ENCODE results near the gene INTS6.

INTS6 gene

GRCh38 chr13:51321836-51322235 lies 131.0 kb downstream of the INTS6 start:
- no peaks in the 10 kb centered on the region for H3K36me3 ChIP-seq (replicated peaks)
- no peaks in the 10 kb centered on the region for H3K27me3 ChIP-seq (replicated peaks)
- TF ChIP-seq, protein P1, sequence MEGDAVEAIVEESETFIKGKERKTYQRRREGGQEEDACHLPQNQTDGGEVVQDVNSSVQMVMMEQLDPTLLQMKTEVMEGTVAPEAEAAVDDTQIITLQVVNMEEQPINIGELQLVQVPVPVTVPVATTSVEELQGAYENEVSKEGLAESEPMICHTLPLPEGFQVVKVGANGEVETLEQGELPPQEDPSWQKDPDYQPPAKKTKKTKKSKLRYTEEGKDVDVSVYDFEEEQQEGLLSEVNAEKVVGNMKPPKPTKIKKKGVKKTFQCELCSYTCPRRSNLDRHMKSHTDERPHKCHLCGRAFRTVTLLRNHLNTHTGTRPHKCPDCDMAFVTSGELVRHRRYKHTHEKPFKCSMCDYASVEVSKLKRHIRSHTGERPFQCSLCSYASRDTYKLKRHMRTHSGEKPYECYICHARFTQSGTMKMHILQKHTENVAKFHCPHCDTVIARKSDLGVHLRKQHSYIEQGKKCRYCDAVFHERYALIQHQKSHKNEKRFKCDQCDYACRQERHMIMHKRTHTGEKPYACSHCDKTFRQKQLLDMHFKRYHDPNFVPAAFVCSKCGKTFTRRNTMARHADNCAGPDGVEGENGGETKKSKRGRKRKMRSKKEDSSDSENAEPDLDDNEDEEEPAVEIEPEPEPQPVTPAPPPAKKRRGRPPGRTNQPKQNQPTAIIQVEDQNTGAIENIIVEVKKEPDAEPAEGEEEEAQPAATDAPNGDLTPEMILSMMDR (IDR thresholded peaks at IDR 0.05; ENCODE audit: low read depth, low read length, missing control alignments) = no peak
- no peak overlapping the region for H3K27ac ChIP-seq
- DNase-seq = no peak
- in situ Hi-C loops (cut with HindIII; ENCODE audit: low pct_ligation_motif_present, low sequenced_read_pairs) = no loop called here
- H3K4me3 ChIP-seq (ENCODE audit: low read depth, low read length) = no peak overlapping the region

DNA sequence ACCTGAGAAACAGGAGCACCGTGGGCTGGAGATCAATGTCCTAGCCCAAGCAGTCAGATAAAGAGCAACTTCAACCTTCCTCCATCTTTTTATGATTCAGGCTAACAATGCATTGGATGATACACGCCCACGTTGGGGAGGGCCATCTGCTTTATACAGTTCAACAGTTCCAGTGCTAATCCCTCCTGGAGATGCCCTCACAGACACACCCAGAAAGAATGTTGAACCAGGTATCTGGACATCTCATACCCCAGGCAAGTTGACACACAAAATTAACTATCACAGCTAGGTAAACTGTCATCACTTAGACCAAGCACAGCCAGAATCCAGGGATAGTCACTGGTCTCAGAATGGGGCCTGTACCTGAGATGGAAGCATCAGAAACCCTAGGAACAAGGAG lies 134.0 kb downstream of the INTS6 start:
- in situ Hi-C loops (cut with HindIII; ENCODE audit: low pct_ligation_motif_present, low sequenced_read_pairs) = no loop called here

GRCh38 chr13:51318015-51318414 lies 134.8 kb downstream of the INTS6 start:
- in situ Hi-C loops (cut with HindIII; ENCODE audit: low pct_ligation_motif_present, low sequenced_read_pairs) = no loop called here
- Histone ChIP-seq H3K27ac (no peak overlapping the region), H3K4me3 (ENCODE audit: low read depth, low read length) (no peak overlapping the region), H3K27me3 (replicated peaks) (no peaks in the 10 kb centered on the region), H3K36me3 (replicated peaks) (no peaks in the 10 kb centered on the region)
- TF ChIP-seq, protein P1 (IDR thresholded peaks at IDR 0.05; ENCODE audit: low read depth, low read length, missing control alignments) = no peak
- no peak for DNase-seq

More for the DNA sequence above, 134.0 kb downstream of the INTS6 start:
- no peak for DNase-seq
- H3K27me3 ChIP-seq (replicated peaks) = no peaks in the 10 kb centered on the region
- no peak overlapping the region for H3K27ac ChIP-seq
- H3K36me3 ChIP-seq (replicated peaks) = no peaks in the 10 kb centered on the region
- TF ChIP-seq, protein P1 (IDR thresholded peaks at IDR 0.05; ENCODE audit: low read depth, low read length, missing control alignments) = no peak
- no peak overlapping the region for H3K4me3 ChIP-seq (ENCODE audit: low read depth, low read length)

GRCh38 chr13:51317262-51317661 lies 135.6 kb downstream of the INTS6 start:
- Histone ChIP-seq H3K27ac (peak overlapping the region; percentile 49), H3K4me3 (ENCODE audit: low read depth, low read length) (no peak overlapping the region), H3K36me3 (replicated peaks) (no peaks in the 10 kb centered on the region), H3K27me3 (replicated peaks) (no peaks in the 10 kb centered on the region)
- DNase-seq = peak; percentile 56
- TF ChIP-seq, protein P1 (IDR thresholded peaks at IDR 0.05; ENCODE audit: low read depth, low read length, missing control alignments) = no peak
- in situ Hi-C loops (cut with HindIII; ENCODE audit: low pct_ligation_motif_present, low sequenced_read_pairs) = no loop called here

DNA sequence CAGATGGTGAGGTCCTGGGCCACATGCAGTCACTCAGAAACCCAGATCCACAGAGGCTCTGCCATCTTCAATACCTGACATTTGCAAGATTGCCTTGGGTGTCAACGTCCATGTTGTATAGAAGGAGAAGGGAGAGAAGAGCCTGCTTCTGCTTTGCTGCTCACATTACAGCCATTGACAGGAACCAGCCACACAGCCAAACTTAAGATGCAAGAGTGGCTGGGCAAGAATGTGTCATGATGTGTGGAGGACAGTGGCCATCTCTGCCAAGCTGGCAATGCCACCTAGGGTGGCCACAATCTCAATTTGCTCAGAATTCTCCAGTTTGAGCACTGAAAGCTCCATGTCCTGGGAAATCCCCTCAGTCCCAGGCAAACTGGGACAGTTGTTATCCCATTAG lies 139.2 kb downstream of the INTS6 start:
- Histone ChIP-seq H3K27ac (no peak overlapping the region), H3K4me3 (ENCODE audit: low read depth, low read length) (no peak overlapping the region), H3K36me3 (replicated peaks) (no peaks in the 10 kb centered on the region), H3K27me3 (replicated peaks) (no peaks in the 10 kb centered on the region)
- TF ChIP-seq, protein P1 (IDR thresholded peaks at IDR 0.05; ENCODE audit: low read depth, low read length, missing control alignments) = no peak
- in situ Hi-C loops (cut with HindIII; ENCODE audit: low pct_ligation_motif_present, low sequenced_read_pairs) = no loop called here
- DNase-seq = no peak

GRCh38 chr13:51311957-51312520 lies 140.8 kb downstream of the INTS6 start:
- Histone ChIP-seq H3K27ac (no peak overlapping the region), H3K4me3 (ENCODE audit: low read depth, low read length) (no peak overlapping the region), H3K36me3 (replicated peaks) (no peaks in the 10 kb centered on the region), H3K27me3 (replicated peaks) (no peaks in the 10 kb centered on the region)
- in situ Hi-C loops (cut with HindIII; ENCODE audit: low pct_ligation_motif_present, low sequenced_read_pairs) = no loop called here
- DNase-seq = no peak
- TF ChIP-seq, protein P1 (IDR thresholded peaks at IDR 0.05; ENCODE audit: low read depth, low read length, missing control alignments) = no peak

Measured in brain microvascular endothelial cell (primary cell).